BLaER1 treated with 17β-estradiol and CSF1 and Interleukin-3, amounts not matched to agents 10 nM and 100 nM (cell line): ENCODE results near the gene ATG9B.

Experiments
- H3K27ac ChIP-seq, 11 experiments: shearing (Covaris generic); formaldehyde crosslinking; 2 replicates each; pipeline ENCODE4 v1.8.1; 2022
- H3K27me3 ChIP-seq, 11 experiments: shearing (Covaris generic); formaldehyde crosslinking; 2 replicates each; pipeline ENCODE4 v1.8.1; 2022
- H3K36me3 ChIP-seq, 11 experiments: shearing (Covaris generic); formaldehyde crosslinking; 2 replicates each; pipeline ENCODE4 v1.8.1; 2022
- H3K4me1 ChIP-seq, 10 experiments: shearing (Covaris generic); formaldehyde crosslinking; 2 replicates each; pipeline ENCODE4 v1.8.1; 2022
- H3K4me2 ChIP-seq, 11 experiments: shearing (Covaris generic); formaldehyde crosslinking; 2 replicates each; pipeline ENCODE4 v1.8.1; 2022
- H3K4me3 ChIP-seq, 10 experiments: shearing (Covaris generic); formaldehyde crosslinking; 2 replicates each; pipeline ENCODE4 v1.8.1; 2022
- H3K9ac ChIP-seq, 11 experiments: shearing (Covaris generic); formaldehyde crosslinking; 2 replicates each; pipeline ENCODE4 v1.8.1; 2022
- H3K9me3 ChIP-seq, 11 experiments: shearing (Covaris generic); formaldehyde crosslinking; replicated peaks in 1 of 11; 2 replicates each; pipeline ENCODE4 v1.8.1; 2022
- H4K20me1 ChIP-seq, 11 experiments: shearing (Covaris generic); formaldehyde crosslinking; 2 replicates each; pipeline ENCODE4 v1.8.1; 2022
- Cebpa-rat ChIP-seq, 11 experiments: shearing (Covaris generic); IDR thresholded peaks; 2 replicates each; pipeline ENCODE4 v1.8.1; 2022

The ATG9B gene

DNA sequence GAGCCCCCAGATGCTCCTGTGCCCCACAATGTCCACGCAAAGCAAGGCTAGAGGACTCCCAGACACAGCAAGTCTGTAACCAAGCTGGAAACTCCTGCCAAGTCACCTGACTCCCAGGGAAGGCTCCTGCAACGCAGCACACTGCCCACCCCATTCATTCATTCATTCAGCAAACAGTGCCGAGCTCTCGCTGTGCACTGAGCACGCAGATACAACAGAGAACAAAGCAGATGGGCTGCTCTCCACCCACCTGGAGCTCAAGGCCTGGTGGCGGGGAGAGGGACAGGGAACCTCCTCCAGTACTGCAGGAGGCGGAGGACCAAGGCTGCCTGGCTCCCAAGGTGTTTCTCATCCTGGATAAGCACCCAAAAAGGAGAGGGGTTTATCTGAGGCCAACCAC, 54.8 kb downstream of the ATG9B start:
- H3K4me1 ChIP-seq, result peaks cover 14 to 60% (median 41%) of the 10 kb centered on the region in 10 experiments
- no peaks in the 10 kb centered on the region for H3K36me3 ChIP-seq
- H3K27me3 ChIP-seq, result peaks cover 0 to 32% (median 0%) of the 10 kb centered on the region in 11 experiments; a peak in 8 of 22 replicates
- peaks cover 0 to 70% (median 32%) of the 10 kb centered on the region in 11 experiments; a peak in 16 of 22 replicates for H4K20me1 ChIP-seq
- no peak for TF ChIP-seq Cebpa-rat (IDR thresholded peaks at IDR 0.05)
- H3K27ac ChIP-seq, result no peak overlapping the region
- H3K9me3 ChIP-seq, result no peaks in the 10 kb centered on the region
- H3K9ac ChIP-seq, result no peak overlapping the region
- H3K4me2 ChIP-seq, result no peak overlapping the region
- H3K4me3 ChIP-seq, result no peak overlapping the region

DNA sequence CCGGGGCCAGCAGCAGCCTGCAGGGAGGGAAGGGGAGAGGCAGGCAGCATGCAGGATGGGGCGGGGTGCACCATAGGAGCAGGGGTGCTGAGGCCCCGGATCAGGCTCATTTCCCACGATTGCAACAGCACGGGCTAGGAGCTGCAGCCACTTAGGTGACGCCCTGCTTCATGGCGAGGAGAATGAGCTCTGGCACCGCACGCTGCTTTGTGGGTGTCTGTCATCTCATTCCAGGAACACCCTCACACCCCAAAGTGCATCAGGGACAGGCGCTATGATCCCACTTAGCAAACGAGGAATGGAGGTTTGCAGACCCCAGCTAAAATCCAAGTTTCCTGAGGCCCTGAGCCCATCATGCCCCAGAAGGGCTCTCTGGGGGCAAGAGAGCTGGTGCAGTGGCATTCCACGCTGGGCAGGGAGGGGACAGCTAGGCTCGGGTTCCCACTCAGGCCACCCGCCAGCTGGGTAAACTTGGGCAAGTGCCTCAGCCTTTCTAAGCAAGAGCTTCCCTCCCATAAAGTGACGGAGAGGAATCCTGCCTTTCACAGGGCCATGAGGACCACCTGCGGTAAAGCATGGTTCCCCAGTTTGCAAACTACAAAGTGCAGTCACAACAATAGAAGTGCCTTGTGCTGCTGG, 55.4 kb downstream of the ATG9B start:
- Histone ChIP-seq H3K9me3 (no peaks in the 10 kb centered on the region), H3K4me3 (no peak overlapping the region), H3K9ac (no peak overlapping the region), H4K20me1 (peaks cover 0 to 71% (median 34%) of the 10 kb centered on the region in 11 experiments; a peak in 17 of 22 replicates), H3K36me3 (no peaks in the 10 kb centered on the region), H3K4me2 (no peak overlapping the region), H3K27me3 (peaks cover 0 to 26% (median 0%) of the 10 kb centered on the region in 11 experiments; a peak in 8 of 22 replicates), H3K27ac (no peak overlapping the region), H3K4me1 (peaks cover 19 to 61% (median 42%) of the 10 kb centered on the region in 10 experiments)
- TF ChIP-seq Cebpa-rat (IDR thresholded peaks at IDR 0.05), result no peak

DNA sequence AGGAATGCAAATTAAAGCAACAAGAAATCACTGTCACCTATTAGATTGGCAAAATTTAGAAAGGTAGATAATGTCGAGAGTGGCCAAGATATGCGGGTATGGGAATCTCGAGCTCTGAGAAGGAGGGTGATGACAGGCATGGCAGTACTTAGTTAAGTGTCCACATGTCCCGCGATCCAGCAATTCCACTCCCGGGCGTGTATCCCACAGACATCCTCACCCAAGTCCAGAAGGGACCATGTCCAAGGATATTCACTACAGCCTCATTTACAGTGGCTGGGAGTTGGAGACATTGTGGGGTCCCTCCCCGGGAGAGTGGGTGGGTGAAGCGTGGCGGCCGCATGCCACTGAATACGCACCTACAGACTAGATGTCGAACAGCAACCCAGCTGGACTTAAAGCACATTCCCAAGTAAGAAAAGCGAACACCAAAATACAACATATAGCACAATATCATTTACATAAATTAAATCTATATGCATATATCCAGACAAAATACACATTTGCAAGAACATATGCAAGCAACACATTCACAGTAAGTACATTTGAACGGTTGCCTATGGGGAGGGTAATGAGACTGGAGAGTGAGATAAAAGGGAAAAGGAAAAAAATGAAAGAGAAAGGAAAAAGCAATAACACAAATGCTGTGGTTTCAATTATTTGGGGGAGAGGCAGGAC, 56.1 kb downstream of the ATG9B start:
- Histone ChIP-seq H3K27ac (no peak overlapping the region), H3K36me3 (no peaks in the 10 kb centered on the region), H3K9ac (no peak overlapping the region), H3K4me2 (no peak overlapping the region), H4K20me1 (peaks cover 0 to 67% (median 31%) of the 10 kb centered on the region in 11 experiments; a peak in 16 of 22 replicates), H3K4me3 (no peak overlapping the region), H3K27me3 (peaks cover 0 to 20% (median 0%) of the 10 kb centered on the region in 11 experiments; a peak in 7 of 22 replicates), H3K9me3 (no peaks in the 10 kb centered on the region), H3K4me1 (peaks cover 19 to 61% (median 45%) of the 10 kb centered on the region in 10 experiments)
- TF ChIP-seq Cebpa-rat (IDR thresholded peaks at IDR 0.05), result no peak

DNA sequence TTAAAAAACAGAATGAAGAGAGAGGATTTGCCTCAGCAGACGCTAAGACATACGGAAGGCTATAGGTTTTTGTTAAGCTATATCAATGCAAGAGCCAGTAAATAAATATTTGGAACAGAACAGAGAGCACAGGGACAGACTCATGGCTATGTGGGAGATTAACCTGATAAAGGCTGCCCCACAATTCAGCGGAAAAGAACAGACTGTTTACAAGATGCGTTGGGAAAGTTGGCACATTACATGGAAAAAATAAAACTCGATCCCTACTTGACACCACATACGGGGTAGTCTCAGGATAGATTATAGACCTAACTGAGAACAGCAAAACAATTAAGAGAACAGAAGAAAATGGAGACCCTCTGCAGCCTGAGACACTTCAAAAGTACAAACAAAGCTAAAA, 56.9 kb downstream of the ATG9B start:
- Histone ChIP-seq H3K9me3 (no peaks in the 10 kb centered on the region), H3K27me3 (peaks cover 0 to 24% (median 6%) of the 10 kb centered on the region in 11 experiments; a peak in 12 of 22 replicates), H3K4me3 (no peak overlapping the region), H3K36me3 (no peaks in the 10 kb centered on the region), H3K4me2 (no peak overlapping the region), H3K27ac (no peak overlapping the region), H3K9ac (no peak overlapping the region), H4K20me1 (peaks cover 0 to 64% (median 34%) of the 10 kb centered on the region in 11 experiments; a peak in 17 of 22 replicates), H3K4me1 (peaks cover 24 to 67% (median 53%) of the 10 kb centered on the region in 10 experiments)
- no peak for TF ChIP-seq Cebpa-rat (IDR thresholded peaks at IDR 0.05)

DNA sequence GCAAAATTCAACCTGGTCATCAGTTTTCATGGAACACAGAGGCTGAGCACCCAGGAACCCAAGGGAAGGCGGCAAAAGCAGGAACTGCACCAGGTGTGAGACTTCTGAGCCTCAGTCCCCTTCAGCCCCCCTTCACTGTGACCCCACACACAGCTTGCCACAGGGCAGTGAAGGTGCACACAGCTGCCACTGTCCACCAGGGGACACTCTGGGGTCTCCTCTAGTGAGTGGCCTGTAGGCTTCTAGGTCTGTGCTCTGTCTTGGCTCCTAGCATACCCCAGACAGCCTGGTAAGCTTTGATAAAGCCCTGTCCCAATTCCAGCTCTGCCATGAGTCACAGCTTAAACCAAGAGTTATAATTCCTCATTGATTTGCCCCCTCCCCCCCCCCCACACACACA, 58.3 kb downstream of the ATG9B start:
- Histone ChIP-seq H4K20me1 (peaks cover 0 to 64% (median 42%) of the 10 kb centered on the region in 11 experiments; a peak in 17 of 22 replicates), H3K4me3 (no peak overlapping the region), H3K27ac (no peak overlapping the region), H3K9me3 (no peaks in the 10 kb centered on the region), H3K36me3 (no peaks in the 10 kb centered on the region), H3K4me2 (peak overlapping the region in 8 of 11 experiments; percentile 82 to 94 (median 90); a peak in 13 of 22 replicates), H3K4me1 (peaks cover 26 to 67% (median 55%) of the 10 kb centered on the region in 10 experiments), H3K27me3 (peaks cover 0 to 37% (median 14%) of the 10 kb centered on the region in 11 experiments; a peak in 13 of 22 replicates), H3K9ac (no peak overlapping the region)
- no peak for TF ChIP-seq Cebpa-rat (IDR thresholded peaks at IDR 0.05)

DNA sequence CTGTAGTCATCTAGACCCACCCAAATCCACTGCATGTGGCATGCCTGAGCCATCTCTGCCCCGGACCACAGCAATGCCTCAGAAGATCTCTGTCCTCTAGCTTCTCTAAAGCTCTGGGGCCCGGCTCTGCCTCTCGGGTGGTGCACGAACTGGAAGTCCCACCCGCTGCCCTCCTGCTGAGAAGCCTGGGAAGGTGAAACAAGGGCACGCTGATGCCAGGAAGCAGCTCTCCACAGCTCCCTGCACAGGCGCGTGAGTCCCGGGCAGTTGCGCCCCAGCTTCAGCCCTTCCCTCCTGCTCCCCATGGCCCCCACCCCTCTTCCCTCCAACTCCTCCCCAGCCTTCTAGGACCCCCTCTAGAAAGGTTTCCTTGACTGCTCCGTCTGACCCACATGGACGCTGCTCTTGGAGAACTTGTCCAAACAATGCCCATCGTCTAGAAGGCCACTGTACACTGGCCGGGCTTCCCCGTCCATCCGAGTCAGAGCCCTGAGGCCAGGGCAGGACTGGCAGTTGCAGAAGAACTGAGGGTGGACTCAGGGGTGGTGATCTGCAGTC, 58.9 kb downstream of the ATG9B start:
- no peak overlapping the region for H3K27ac ChIP-seq
- H3K27me3 ChIP-seq, result peaks cover 0 to 42% (median 14%) of the 10 kb centered on the region in 11 experiments; a peak in 13 of 22 replicates
- H3K4me3 ChIP-seq, result peak overlapping the region in 2 of 10 experiments; percentile 9 to 28; a peak in 2 of 20 replicates
- H3K36me3 ChIP-seq, result no peaks in the 10 kb centered on the region
- H3K4me2 ChIP-seq, result peak overlapping the region; percentile 78 to 94 (median 88)
- H4K20me1 ChIP-seq, result peaks cover 0 to 60% (median 44%) of the 10 kb centered on the region in 11 experiments; a peak in 17 of 22 replicates
- H3K4me1 ChIP-seq, result peaks cover 29 to 67% (median 55%) of the 10 kb centered on the region in 10 experiments
- no peaks in the 10 kb centered on the region for H3K9me3 ChIP-seq
- peak overlapping the region in 6 of 11 experiments; percentile 2 to 52 (median 22); a peak in 5 of 22 replicates for H3K9ac ChIP-seq
- no peak for TF ChIP-seq Cebpa-rat (IDR thresholded peaks at IDR 0.05)
